T-helper 1 cell treated with Interleukin-12 subunit alpha and Interleukin-12 subunit beta and Interleukin-4 antibody, amounts not matched to agents 30 ng/mL and 1 ng/mL, for 36 hours (primary cell): Measurements from ENCODE around the gene KCTD7. TPM values are rescaled to one million over a fixed set of nuclear protein-coding genes. Genes with fewer than 3 reads are reported as not detected.
"Not testable (repeated sequence)": the region's sequence is repeated elsewhere in the genome, so short reads cannot be mapped to it uniquely, and the experiment has no call there.

ENCODE experiments used
- intact Hi-C: fragments of 100-400 bp; cut with micrococcal nuclease; formaldehyde crosslinking; loops from one replicate; pipeline ENCODE4 v1.15.1; 2024
- total RNA-seq: library from RNA; stranded (reverse); gene quantifications from 2 replicates; pipeline ENCODE4 v1.2.3, GENCODE V29; 2022

Gene KCTD7
- 26.5 and 28.0 TPM in 2 replicates for total RNA-seq

GRCh38 chr7:66628361-66629221 is at the start of gene KCTD7:
Gene KCTD7 (plus strand): TSS chr7:66628881. CDS start chr7:66629065, 184 bp downstream.
- intact Hi-C loops, result loop anchor here (1.0 to 2.0 kb wide), 12 partner anchors 26 to 756 kb away; partner anchors contain the start of genes ASL, RABGEF1, TYW1 and VKORC1L1

- intact Hi-C loops, result not testable (repeated sequence)
Measured at GRCh38 chr7:66580380-66580779, 48.3 kb upstream of the KCTD7 start.

- intact Hi-C loops, result not testable (repeated sequence)
Measured at GRCh38 chr7:66582816-66583489, 45.7 kb upstream of the KCTD7 start.

- intact Hi-C loops, result no loop called here
Measured at GRCh38 chr7:66583490-66584110, 45.1 kb upstream of the KCTD7 start.

- intact Hi-C loops, result no loop called here
Measured at GRCh38 chr7:66586181-66586580, 42.5 kb upstream of the KCTD7 start.

GRCh38 chr7:66588226-66588625 is 40.5 kb upstream of the KCTD7 start:
- intact Hi-C loops, result not testable (repeated sequence)

- intact Hi-C loops, result not testable (repeated sequence)
Measured at GRCh38 chr7:66588856-66589570, 39.7 kb upstream of the KCTD7 start.

GRCh38 chr7:66590302-66591057 is 38.2 kb upstream of the KCTD7 start:
- intact Hi-C loops, result not testable (repeated sequence)

- intact Hi-C loops, result not testable (repeated sequence)
Measured at GRCh38 chr7:66591058-66591798, 37.5 kb upstream of the KCTD7 start.

- intact Hi-C loops, result loop anchor here (1.0 kb wide), 7 partner anchors 36 to 404 kb away; partner anchors contain the start of genes KCTD7, RABGEF1, TMEM248 and TYW1
Measured at GRCh38 chr7:66591799-66592596, 36.7 kb upstream of the KCTD7 start.

GRCh38 chr7:66592597-66593146 is 36.0 kb upstream of the KCTD7 start:
- intact Hi-C loops, result loop anchor here (1.0 kb wide), 7 partner anchors 36 to 404 kb away; partner anchors contain the start of genes KCTD7, RABGEF1, TMEM248 and TYW1

- intact Hi-C loops, result not testable (repeated sequence)
Measured at GRCh38 chr7:66594082-66594481, 34.6 kb upstream of the KCTD7 start.

GRCh38 chr7:66597461-66597860 is 31.2 kb upstream of the KCTD7 start:
- intact Hi-C loops, result no loop called here

- intact Hi-C loops, result no loop called here
Measured at GRCh38 chr7:66602159-66602558, 26.5 kb upstream of the KCTD7 start.

- intact Hi-C loops, result no loop called here
Measured at GRCh38 chr7:66604198-66604597, 24.5 kb upstream of the KCTD7 start.

- intact Hi-C loops, result not testable (repeated sequence)
Measured at GRCh38 chr7:66606540-66607291, 22.0 kb upstream of the KCTD7 start.

GRCh38 chr7:66609176-66609575 is 19.5 kb upstream of the KCTD7 start:
- intact Hi-C loops, result no loop called here

- intact Hi-C loops, result not testable (repeated sequence)
Measured at GRCh38 chr7:66614596-66614995, 14.1 kb upstream of the KCTD7 start.
